Measurements from ENCODE around the gene CASTOR1.

The CASTOR1 gene

DNA sequence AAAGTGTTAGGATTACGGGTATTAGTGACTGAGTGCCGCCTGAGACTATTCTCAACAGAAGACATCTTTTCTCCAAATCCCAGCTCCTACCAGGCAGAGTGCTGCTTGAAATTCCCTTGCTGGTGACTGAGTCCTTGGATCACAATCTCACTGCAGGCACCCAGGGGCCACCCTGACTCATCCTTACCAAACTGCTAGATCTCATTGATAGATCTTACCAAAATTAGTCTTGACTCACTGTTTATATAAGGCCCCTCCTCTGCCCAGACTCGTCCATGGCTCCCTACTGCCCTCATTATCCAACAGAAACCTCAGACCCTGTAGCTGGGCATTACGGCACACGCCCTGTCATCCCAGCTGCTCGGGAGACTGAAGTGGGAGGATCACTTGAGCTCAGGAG lies 22.7 kb upstream of the CASTOR1 start:
- TF ChIP-seq, protein P1, sequence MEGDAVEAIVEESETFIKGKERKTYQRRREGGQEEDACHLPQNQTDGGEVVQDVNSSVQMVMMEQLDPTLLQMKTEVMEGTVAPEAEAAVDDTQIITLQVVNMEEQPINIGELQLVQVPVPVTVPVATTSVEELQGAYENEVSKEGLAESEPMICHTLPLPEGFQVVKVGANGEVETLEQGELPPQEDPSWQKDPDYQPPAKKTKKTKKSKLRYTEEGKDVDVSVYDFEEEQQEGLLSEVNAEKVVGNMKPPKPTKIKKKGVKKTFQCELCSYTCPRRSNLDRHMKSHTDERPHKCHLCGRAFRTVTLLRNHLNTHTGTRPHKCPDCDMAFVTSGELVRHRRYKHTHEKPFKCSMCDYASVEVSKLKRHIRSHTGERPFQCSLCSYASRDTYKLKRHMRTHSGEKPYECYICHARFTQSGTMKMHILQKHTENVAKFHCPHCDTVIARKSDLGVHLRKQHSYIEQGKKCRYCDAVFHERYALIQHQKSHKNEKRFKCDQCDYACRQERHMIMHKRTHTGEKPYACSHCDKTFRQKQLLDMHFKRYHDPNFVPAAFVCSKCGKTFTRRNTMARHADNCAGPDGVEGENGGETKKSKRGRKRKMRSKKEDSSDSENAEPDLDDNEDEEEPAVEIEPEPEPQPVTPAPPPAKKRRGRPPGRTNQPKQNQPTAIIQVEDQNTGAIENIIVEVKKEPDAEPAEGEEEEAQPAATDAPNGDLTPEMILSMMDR (IDR thresholded peaks at IDR 0.05), result no peak
- no peak for DNase-seq (ENCODE audit: low spot score)
- Histone ChIP-seq H3K27ac (peak overlapping the region; percentile 67 to 92), H3K4me3 (no peak overlapping the region)

DNA sequence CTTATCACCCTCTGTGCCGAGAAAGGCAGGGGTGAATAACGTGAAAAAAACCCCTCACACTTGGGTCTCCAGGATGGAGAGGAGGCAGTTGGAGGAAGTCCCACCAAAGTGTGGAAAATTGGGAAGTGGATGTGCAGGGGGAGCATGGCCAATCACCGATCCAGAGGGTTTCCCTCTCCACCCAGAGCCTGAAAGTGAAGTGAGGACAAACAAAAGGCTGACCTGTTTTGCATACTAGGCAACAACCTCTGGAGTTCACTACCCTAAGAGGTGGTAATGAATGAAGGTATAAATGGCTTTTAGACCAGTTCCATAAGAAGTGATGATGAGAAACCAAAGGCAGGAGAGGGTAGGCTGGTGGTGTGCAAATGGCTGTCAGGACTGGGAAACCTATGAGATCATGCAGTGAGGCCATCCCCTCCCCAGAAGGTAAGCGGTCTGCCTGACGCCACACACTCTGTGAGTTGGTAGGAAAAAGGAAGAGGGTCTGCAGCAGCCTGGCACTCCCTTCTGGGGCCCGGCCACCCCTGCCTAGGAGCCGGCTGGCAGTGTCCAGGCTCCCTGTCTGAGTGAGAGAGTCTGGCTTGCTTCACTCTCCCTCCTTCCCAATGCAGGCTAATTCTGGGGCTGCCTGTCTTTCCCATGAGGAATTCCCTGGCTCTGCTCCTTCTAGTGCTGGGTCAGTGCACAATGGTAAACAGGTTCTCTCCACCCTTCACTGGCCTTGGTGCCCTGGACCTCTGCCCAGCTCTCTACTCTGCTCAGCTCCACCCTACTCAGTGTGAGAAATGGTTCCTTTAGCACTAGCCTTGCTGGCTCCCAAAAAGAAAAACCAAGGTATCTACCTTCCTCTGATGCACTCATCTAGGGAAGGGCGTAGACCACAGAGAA lies 21.8 kb upstream of the CASTOR1 start:
- TF ChIP-seq, protein P1 (IDR thresholded peaks at IDR 0.05), result no peak
- Histone ChIP-seq H3K27ac (peak overlapping the region; percentile 67 to 92), H3K4me3 (peak overlapping the region; percentile 53)
- DNase-seq (ENCODE audit: low spot score), result no peak

DNA sequence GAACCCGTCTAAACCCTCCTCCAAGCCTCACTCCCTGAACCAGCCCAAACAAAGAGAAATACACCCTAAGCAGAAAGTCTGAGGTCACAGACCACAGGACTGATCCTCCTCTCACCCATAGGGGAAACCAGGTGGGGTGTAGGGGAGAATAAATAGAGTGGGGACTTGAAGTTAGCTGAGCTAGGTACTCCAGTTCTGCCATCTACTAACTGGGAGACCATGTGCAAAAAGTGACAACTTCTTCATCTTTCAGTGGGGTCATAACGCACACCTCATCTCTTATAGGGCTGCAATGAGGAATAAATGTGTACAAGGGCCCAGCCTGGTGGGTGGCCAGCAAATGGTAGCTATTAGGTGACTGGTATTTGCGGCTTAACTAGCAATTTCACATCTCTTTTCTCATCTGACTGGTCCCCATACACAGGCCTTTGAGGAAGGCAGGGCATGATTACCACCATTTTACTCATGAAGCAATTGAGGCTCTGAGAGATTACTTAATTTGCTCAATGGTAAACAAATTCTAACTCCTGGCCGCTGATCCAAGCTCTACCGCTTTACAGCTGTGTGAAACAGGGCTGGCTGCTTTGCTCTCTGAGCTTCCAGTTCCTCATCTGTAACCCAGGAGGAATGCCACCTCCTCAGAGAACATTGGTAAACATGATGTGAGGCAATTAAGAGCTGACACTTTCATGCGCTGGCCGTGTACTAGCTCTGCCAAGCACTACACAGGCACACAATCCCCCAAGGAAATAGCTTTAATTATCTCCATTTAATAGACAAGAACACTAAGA lies 20.8 kb upstream of the CASTOR1 start:
- Histone ChIP-seq H3K27ac (peak overlapping the region; percentile 67 to 92), H3K4me3 (peak overlapping the region; percentile 53)
- DNase-seq (ENCODE audit: low spot score), result no peak
- TF ChIP-seq, protein P1 (IDR thresholded peaks at IDR 0.05), result no peak

DNA sequence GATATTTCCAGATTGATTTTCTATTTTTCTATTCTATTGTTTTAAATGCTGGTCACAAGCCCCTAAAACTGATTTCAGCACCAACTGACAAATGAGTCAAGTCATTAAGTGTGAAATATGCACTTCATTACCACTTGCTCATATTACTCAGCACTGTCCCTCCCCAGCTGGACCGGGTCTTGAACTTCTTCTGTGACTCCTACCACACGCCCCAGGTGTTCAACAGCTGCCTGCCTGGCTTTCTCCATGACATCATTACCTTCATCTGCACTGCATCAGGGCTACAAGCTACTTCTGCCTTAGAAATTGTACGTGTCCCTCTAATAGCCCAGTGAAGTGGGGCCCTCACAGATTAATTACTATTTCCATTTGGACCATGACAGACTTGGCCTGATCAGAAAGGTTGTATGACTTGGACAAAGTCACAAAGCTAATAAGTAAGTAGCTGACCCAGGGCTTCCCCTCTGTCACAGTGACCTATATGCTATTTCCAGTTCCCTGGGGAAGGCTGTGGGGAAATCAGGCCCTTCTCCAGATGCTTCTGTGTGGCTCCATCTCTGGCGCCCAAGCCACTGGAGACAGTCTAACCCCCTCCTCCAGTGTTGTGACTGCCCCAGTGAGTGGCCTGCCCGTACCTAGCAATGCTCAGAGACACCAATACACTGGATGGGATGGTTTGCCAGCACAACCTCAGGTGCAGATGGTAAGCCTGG lies 19.4 kb upstream of the CASTOR1 start:
- no peak for DNase-seq (ENCODE audit: low spot score)
- H3K27ac ChIP-seq, result peak overlapping the region; percentile 11 to 92
- no peak overlapping the region for H3K4me3 ChIP-seq
- TF ChIP-seq, protein P1 (IDR thresholded peaks at IDR 0.05), result no peak

DNA sequence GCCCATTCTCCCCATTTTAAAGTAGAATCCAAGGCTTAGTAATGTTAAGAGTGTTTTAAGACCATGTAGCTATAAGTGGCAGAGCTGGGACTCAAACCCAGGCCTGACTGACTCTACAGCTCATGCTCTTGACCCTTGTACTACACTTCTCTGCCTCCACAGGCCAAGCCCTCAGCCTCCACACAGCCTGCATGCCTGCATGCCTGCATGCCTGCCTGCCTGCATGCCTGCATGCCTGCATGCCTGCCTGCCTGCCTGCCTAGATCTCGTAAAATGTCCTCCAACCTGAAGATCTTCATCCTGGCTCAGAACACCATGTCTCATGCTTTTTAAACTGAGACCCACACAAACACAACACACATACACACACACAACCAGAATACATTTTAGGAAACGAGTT lies 18.8 kb upstream of the CASTOR1 start:
- TF ChIP-seq, protein P1 (IDR thresholded peaks at IDR 0.05), result no peak
- Histone ChIP-seq H3K27ac (peak overlapping the region in 1 of 2 donors; percentile 92), H3K4me3 (no peak overlapping the region)
- DNase-seq (ENCODE audit: low spot score), result no peak

DNA sequence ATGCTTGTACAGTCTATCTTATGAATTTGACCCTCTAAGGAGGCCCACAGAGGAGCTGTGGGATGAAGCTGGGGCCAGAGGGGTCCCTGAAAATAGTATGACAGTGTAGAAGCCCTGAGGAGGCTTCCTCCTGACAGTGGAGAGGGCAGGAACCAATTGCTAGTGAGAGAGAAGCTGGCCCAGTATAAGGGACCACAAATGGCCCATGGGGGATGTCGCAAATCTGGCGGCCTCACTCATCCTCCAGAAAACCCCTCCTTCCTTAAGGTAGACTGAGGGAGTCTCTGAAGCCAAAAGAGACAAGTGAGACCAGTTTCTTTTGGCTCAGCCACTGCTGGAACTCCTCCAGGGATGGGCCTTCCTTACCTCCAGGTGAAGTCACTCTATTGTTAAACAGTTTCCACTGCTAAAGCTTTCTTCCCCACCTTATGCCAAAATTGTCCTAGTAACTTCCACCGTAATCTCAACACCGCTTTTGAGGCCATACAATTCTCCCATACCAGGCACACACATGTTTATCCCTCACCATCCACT lies 17.8 kb upstream of the CASTOR1 start:
- no peak for DNase-seq (ENCODE audit: low spot score)
- H3K4me3 ChIP-seq, result no peak overlapping the region
- peak overlapping the region in 1 of 2 donors; percentile 92 for H3K27ac ChIP-seq
- TF ChIP-seq, protein P1 (IDR thresholded peaks at IDR 0.05), result no peak
